Measurements from ENCODE around the gene C19orf25.
"Not testable (repeated sequence)": the region's sequence is repeated elsewhere in the genome, so short reads cannot be mapped to it uniquely, and the experiment has no call there.

The C19orf25 gene

DNA sequence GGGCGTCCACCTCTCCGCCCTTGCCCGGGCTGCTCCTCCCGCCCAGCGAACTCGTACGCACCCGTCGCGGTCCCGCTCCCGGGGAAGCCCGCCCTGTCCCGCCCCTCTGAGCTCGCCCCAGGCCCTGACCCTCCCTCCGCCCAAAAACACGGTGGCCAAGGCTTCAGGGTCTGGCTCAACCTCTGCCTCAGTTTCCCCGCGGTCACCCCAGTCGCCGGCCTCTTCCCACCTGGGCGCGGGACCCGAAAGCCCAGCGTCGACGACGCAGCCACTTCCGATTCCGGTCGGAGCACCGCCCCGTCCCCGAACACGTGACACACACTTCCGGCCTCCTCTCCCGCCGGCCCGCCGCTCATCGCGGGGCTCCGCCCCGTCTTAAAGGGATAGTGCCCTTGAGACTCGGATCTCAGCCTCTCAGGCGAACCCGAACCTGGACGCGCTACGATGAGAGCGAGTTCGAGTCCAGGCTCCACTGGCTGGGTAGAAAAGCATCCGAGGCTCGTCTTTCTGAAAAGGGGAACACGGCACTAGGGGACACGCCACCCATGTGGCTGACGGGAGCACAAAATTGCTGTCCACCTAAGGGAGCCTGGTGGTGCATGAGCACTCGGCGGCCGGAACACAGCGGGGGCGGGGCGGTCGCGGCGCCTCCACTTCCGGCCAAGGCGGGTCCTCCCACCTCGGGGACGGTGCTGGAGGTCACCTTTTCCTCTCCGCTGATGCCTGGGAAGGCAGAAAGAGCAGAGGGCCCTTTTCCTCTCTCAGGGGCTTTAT lies at the start of gene C19orf25:
TSS of gene C19orf25 (minus strand) at position 282 of the 774 bp plus-strand sequence. CDS start 312 bp downstream, outside the sequence.
- DNase-seq (ENCODE audit: low read depth), result peak; percentile 82

DNA sequence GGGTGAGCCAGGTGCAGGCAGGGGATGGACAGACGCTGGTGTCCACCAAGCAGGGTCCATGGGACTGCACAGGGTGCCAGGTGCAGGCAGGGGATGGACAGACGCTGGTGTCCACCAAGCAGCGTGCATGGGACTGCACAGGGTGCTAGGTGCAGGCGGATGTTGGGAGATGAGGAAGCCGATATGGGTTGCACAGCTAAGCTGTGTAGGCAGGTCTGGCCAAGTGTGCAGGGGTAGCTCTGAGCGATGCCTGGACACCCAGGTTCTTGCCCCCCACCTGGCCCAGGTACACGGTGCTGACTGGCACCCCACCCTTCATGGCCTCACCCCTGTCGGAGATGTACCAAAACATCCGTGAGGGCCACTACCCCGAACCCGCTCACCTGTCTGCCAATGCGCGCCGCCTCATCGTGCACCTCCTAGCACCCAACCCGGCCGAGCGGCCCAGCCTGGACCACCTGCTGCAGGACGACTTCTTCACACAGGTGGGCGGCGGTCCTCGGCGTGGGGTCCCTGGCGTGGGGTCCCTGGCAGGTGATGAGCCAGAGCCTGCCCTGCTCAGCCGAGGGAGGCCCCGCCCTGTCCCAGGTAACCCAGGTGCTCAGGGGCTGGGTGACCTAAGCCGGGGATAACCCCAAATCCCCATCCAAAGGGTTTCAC lies 48.8 kb upstream of the C19orf25 start:
- DNase-seq (ENCODE audit: low read depth), result no peak

DNA sequence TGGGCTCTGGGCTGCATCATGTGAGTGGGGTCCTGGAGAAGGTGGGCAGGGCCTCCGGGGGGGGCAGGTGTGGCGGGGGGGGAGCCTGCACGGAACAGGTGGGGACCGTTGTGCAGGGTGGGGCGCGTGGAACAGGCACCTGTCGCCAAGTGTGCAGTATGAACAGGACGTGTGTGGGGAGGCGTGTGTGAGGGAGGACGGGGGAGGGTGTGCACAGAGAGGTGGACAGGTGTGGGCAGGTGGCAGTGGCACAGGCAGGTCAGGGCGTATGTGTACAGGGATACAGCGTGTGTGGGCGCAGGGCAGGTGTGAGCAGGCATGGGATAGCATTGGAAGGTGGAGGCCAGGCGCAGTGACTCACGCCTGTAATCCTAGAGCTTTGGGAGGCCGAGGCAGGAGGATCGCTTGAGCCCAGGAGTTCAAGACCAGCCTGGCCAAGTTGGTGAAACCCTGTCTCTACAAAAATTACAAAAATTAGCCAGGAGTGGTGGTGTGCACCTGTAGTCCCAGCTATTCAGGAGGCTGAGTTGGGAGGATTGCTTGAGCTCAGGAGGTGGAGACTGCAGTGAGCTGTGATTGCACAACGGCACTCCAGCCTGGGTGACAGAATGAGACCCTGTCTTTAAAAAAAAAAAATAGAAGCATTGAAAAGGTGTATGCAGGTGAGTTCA lies 48.1 kb upstream of the C19orf25 start:
- DNase-seq (ENCODE audit: low read depth), result no peak

DNA sequence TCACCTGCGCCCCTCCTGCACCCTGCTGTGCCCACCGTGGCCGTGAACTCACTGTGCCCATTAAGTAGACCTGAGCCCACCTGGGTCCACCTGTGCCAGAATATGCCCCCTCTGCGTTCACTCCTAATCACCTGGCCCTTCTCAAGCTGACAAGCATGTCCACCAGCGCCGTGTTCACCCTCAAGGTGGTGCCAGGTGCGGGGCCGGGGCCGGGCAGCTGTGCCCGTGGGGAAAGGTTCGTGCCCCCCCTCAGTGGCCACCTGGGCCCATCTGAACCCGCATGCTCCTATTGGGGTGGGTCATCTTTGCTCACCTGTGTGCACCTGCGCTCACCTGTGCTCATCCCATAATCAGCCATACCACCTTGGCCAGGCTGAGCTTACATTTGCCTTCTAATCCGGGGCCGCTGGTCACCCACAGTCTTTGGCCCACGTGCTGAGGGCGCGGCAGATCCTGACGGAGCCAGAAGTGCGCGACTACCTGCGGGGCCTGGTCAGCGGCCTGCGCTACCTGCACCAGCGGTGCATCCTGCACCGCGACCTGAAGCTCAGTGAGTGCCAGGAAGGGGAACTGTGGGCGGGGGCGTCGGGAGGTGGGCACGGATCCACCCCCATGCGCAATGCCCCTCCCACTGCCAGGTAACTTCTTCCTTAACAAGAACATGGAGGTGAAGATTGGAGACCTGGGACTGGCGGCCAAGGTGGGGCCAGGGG lies 47.2 kb upstream of the C19orf25 start:
- DNase-seq (ENCODE audit: low read depth), result no peak

DNA sequence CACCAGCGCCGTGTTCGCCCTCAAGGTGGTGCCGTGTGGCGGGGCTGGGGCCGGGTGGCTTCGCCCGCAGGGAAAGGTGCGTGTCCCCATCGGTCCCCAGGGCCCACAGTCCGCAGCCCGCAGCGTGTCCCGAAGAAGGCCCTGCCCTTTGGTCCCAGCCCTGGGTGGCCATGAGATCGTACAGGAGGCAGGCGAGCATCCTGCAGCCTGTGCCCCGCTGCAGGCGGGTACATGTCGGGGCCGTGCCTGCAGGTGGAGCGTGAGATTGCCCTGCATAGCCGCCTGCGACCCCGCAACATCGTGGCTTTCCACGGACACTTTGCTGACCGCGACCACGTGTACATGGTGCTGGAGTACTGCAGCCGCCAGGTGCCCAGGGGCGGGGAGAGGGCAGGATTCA lies 46.3 kb upstream of the C19orf25 start:
- DNase-seq (ENCODE audit: low read depth), result no peak

DNA sequence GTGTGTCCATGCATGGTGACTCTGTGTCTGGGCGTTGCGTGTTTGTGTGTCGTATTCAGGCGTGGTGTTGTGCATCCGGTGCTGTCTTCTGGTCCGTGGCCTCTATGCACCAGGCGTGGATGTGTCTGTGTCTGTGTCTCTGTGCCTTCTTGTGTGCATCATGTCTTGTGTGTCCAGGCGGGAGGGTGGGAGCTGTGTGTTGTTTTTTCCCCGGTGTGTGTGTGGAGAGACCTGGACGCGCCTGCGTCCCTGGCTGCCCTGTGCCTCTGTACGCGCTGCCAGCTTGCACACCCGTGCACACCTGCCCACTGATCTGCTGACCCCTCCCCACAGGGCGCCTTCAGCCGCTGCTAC lies 45.9 kb upstream of the C19orf25 start:
- DNase-seq (ENCODE audit: low read depth), result no peak

DNA sequence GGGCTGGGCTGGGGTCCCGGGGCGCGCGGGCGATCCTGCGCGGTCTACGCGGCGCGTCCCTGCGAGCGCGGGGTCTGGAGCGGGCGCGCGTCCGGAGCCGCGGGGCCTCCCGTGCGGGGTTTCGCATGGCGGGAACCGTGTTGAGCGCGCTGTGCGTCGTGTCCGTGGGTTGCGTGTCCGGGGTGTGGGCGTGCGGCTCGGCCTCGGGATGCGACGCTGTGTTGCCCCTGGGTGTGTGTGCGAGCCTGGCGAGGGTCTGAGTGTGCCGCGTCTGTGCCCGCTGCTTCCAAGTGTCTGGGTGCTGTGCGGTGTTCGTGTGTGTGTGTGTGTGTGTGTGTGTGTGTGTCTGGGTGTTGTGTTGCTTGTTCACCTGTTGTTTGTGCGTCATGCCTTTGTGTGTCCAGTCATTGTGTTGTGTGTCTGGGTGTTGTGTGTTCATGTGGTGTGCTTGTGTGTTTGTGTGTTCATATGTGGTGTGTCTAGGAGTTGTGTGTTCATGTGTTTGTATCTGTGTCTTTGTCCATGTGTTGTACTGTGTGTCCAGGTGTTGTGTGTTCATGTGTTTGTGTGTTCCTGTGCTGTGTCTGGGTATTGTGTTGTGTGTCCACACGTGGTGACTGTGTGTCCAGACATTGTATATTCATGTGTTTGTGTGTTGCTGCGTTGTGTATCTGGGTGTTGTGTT lies 45.4 kb upstream of the C19orf25 start:
- no peak for DNase-seq (ENCODE audit: low read depth)

DNA sequence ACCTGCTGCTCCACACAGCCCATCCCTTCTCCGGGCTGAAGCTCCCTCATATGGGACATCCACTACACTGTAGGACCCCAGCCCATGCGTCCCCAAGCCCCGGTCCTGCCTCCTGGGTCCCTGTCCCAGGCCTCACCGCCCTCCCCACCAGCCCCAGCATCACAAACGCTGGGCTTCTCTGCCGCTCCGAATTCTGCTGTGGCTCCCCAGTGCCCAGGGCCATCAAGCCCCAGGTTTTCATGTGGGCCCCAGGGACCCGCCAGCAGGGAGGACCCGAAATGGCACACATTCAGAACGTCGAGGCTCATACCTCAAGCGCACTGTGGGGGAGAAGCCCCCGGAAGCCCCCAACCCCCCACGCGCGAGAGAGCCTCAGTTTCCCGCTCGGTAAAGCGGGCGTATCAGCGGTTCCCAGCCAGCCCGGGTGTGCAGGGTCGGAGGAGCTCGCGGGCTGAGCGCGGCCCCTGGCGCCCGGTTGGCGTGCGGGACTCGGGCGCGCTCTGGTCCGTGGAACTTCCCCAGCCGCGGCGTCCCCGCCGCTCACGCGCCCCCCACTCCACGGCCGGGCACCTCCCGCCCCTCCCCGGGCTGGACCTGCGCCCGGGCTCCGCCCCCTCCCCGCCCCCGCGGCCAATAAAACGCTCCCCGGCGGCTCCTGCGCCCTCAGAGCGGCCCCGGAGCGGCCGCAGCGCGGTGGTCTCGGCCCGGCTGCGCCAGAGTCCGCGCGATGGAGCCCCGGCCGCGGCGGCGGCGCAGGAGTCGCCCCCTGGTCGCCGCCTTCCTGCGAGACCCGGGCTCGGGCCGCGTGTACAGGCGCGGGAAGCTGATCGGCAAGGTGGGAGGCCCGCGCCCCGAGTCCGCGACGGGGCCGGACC lies 44.6 kb upstream of the C19orf25 start, which contains the start of gene PLK5:
TSS of gene PLK5 (plus strand) at position 666 of the 875 bp plus-strand sequence. CDS start 2,920 bp downstream, outside the sequence.
- no peak for DNase-seq (ENCODE audit: low read depth)

DNA sequence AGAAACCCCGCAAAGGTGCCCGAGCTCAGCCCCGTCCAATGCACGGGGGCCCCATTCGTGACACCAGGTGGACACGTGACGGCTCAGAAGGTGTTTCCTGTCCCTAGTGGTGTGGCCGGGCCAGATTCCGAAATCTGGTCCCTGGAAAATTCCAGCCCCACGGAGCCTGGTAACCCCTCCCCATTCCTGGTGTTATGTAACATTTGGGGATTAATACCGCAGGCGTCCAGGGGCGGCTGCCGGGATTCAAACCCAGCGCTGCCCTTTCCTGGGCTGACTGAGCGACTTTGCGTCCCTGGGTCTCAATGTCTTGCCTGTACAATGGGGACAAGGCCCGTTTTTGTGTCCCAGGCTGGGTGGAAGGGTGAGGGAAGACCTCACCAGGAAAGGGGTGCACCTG lies 43.8 kb upstream of the C19orf25 start:
- no peak for DNase-seq (ENCODE audit: low read depth)

DNA sequence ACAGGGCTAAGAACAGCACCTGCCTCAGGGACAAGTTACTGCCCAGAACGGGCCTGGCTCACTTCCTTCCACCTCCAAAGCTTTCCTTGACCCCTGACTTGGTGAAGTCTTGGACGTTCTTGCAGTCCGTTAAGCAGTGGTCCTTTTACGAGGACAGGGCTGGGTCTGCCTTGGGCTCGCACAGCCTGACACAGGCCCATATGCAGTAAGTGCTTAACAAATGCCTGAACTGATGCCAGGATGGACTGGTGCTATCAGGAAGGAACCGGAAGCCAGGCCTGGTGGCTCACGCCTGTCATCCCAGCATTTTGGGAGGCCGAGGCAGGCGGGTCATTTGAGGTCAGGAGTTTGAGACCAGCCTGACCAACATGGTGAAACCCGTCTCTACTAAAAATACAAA lies 43.0 kb upstream of the C19orf25 start:
- DNase-seq (ENCODE audit: low read depth), result no peak

DNA sequence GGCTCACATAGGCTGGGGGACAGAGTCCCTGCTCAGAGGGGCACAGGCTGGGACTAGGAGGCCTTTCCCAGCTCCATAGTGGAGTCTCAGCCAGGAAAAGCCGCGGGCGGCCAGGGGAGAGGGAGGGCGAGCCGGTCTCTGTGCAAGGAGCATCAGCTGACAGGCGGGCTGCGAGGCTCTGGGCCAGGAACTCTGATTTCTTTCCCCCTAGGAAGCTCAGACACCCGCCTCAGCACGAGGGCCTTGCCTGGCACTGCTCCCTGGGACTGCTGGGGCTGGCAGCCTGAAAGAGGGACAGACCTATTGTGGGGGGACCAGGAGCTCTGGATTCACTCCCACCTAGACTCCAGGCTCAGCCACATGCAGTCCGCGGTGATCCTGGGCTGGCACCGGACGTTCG lies 42.6 kb upstream of the C19orf25 start:
- no peak for DNase-seq (ENCODE audit: low read depth)

DNA sequence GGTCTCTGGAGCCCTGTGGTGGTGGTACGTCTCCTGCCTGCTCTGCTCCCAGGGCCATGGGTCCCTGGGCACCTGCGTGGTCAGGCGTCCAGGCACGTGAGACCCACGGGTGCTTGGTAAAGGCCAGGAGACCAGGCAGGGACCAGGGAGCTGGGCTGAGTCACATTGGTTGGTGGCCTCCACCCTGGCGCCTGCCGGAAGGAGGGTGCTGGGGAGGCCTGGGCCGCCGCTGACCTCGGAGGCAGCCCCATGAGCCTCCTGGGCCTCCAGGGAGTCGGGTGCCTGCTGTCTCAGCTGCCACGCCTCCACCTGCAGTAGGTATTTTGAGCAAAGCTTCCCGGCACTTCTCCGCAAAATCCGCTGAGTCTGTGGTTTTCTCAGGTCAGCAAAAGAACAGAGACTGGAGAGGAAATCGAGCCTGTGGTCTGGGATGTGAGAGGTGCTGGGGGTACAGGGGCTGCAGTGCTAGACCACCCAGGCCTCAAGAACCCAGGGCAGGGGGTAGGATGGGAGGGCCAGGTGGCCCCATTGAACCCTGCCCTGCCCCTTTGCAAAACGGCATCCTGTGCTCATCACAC lies 41.3 kb upstream of the C19orf25 start:
- no peak for DNase-seq (ENCODE audit: low read depth)

DNA sequence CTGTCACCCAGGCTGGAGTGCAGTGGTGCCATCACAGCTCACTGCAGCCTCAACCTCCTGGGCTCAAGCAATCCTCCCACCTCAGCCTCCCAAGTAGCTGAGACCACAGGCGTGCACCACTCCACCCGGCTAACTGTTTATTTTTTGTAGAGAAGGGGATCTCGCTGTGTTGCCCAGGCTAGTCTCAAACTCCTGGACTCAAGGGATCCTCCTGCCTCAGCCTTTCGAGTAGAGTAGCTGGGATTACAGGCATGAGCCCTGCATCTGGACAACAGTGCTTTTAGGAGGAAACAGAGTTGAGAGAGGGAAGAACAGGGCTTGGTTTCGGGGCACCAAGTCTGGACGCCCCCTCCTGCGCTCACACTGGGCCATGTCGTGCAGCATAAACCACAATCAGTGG lies 40.8 kb upstream of the C19orf25 start:
- not testable (repeated sequence) for DNase-seq (ENCODE audit: low read depth)

DNA sequence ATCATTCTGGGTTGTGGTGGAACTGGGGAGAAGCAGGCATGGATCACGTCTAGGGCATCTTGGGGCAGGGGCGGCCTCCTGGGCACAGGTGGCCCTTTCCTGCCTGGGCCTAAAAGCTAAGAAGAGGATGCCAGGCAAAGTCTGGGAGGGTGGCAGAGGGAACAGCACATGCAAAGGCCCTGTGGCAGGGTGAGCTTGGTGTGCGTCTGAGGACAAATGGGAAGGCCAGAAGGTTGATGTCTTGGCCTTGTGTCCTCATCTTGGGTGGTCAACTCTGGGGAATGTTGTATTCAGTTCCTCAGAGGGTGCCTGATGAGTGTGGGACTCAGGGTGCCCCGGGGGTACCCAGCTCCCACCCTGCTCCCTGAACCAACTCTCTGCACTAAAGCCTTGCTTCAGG lies 39.5 kb upstream of the C19orf25 start:
- no peak for DNase-seq (ENCODE audit: low read depth)

DNA sequence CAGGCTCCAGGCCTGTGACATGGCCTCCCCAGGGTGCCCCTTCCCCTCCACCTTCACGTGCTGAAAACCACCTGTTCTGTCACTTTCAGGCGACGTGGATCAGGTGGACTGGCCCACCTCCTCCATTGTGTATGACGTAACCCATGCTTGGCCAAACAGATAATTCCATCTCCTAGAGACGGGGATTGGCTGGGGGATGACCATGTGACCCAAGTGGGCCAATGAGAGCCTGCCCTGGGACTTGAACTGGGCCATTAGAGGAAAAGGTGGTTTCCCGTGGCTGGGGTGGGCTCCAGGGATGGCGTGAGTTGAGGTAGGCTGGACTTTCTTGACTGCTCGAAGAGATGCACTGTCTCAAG lies 37.4 kb upstream of the C19orf25 start:
- no peak for DNase-seq (ENCODE audit: low read depth)

DNA sequence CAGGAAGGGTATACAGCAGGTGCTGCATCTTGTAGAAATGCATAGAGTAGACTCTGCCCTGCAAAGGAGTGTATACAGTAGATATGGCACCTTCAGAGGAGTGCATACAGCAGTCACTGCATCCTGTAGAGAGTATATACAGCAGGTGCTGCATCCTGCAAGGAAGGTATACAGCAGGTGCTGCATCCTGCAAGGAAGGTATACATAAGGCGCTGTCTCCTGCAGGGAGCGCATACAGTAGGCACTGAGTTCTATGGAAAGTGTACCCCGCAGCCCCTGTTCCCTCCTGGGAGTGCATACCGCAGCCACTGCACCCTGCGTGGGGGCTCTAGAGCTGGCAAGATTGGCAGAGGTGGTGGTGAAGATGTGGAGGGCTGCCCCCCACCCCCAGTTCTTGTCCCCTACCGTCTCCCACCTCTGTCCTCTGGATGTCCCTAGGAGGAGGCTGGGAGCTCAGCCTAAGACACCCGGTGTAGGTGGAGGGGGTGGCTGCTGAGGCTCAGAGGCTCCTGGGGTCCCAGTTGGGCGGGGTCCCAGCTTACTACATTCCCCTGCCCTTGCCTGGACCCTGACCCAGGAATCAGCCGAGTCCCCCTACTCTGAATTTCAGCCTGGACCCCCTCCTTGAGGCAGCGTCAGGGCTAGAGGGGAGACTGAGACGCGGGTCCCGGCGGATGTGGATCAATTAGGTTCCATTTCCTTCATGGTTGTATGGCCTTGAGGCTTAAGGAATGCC lies 36.1 kb upstream of the C19orf25 start:
- DNase-seq (ENCODE audit: low read depth), result no peak

DNA sequence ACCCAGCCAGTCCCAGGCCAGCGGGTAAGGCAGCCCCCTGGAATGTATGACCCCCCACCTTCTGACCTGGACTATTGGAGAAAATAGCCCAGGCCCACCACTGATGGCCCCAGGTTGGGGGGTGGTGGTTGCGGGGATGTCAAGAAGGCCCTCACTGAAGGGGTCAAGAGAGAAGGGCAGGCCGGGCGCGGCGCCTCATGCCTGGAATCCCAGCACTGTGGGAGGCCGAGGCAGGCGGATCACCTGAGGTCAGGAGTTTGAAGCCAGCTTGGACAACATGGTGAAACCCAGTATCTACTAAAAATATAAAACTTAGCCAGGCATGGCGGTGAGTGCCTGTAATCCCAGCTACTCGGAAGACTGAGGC lies 35.3 kb upstream of the C19orf25 start:
- no peak for DNase-seq (ENCODE audit: low read depth)

DNA sequence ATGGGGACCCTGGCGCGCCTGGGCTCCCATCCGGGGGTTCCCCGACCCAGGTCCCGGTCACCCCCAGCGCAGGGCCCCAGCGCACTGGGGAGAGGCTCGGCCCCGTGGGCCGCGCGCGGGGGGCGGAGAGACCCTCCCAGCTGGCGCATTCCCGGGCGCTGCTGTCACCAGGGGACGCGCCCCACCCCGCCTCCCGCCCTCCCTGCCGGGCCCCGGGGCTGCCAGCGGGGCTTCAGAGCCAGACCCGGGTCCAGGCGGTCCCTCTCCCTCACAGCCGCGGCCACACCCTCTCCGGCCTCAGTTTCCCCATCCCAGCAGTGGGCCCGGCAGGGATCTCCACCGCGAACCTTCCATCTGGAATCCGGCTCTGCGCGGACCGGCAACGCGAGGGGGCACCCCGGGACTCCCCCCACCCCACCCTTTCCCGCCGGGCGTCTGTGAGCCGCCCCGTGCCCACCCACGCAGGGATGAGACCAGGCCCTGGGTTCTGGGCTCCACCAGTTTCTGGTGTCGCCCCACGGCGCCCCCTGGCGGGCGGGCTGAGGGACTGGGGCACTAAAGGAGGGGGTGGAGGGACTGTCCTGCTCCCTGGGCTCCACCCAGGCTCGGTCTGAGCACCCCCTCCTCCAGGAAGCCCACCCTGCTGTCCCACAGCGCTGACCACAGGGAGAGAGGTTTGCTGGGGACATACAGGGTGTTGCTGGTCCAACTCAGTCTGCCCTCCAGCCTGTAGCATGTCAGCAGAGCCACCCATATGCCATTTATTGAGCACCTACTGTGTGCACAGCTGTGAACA lies 34.7 kb upstream of the C19orf25 start:
- peak; percentile 37 for DNase-seq (ENCODE audit: low read depth)
